H9 (cell line): ENCODE data around the gene SMARCD3. TPM values are rescaled to one million over a fixed set of nuclear protein-coding genes. Genes with fewer than 3 reads are reported as not detected.

Experiments used
- DNase-seq: peaks from one replicate; pipeline ENCODE4 v3.0.0-alpha.2; 2017
- H2AFZ ChIP-seq: one replicate; pipeline ENCODE4 v1.6.1; 2013; ENCODE audit warnings: mild to moderate bottlenecking, low read length, control low read depth, moderate library complexity
- H2AK5ac ChIP-seq: 2 replicates; pipeline ENCODE4 v1.6.1; 2013; ENCODE audit warnings: low read length, control low read depth, mixed read lengths; ENCODE audit not compliant: insufficient read length
- H2BK120ac ChIP-seq: one replicate; pipeline ENCODE4 v1.6.1; 2013; ENCODE audit warnings: low read depth, mild to moderate bottlenecking, low read length, control low read depth, inconsistent platforms; ENCODE audit not compliant: poor library complexity, severe bottlenecking
- H2BK12ac ChIP-seq: 2 replicates; pipeline ENCODE4 v1.6.1; 2013; ENCODE audit warnings: low read length, control low read depth, mixed read lengths, low read depth; ENCODE audit not compliant: insufficient read length
- H2BK15ac ChIP-seq: 2 replicates; pipeline ENCODE4 v1.6.1; 2013; ENCODE audit warnings: low read depth, low read length, control low read depth
- H2BK20ac ChIP-seq: one replicate; pipeline ENCODE4 v1.6.1; 2013; ENCODE audit warnings: low read depth, mild to moderate bottlenecking, low read length, control low read depth, inconsistent platforms; ENCODE audit not compliant: poor library complexity, severe bottlenecking
- H2BK5ac ChIP-seq: 2 replicates; pipeline ENCODE4 v1.6.1; 2013; ENCODE audit warnings: low read length, control low read depth, mixed read lengths; ENCODE audit not compliant: insufficient read length
- H3K14ac ChIP-seq: 2 replicates; pipeline ENCODE4 v1.6.1; 2013; ENCODE audit warnings: low read length, control low read depth; ENCODE audit not compliant: insufficient read depth
- H3K18ac ChIP-seq: 2 replicates; pipeline ENCODE4 v1.6.1; 2013; ENCODE audit warnings: low read depth, mild to moderate bottlenecking, mixed read lengths, low read length, control low read depth; ENCODE audit not compliant: insufficient read length
- H3K23ac ChIP-seq: 2 replicates; pipeline ENCODE4 v1.6.1; 2013; ENCODE audit warnings: low read length, control low read depth, mixed read lengths, low read depth; ENCODE audit not compliant: insufficient read length
- H3K23me2 ChIP-seq: 2 replicates; pipeline ENCODE4 v1.6.1; 2013; ENCODE audit warnings: low read depth, mild to moderate bottlenecking, mixed read lengths, low read length, control low read depth; ENCODE audit not compliant: insufficient read length, poor library complexity, severe bottlenecking
- H3K27ac ChIP-seq: 2 replicates; pipeline ENCODE4 v1.5.1; 2013; ENCODE audit warnings: low read length, control low read depth, mixed read lengths, low read depth; ENCODE audit not compliant: insufficient read length
- H3K27me3 ChIP-seq: 2 replicates; pipeline ENCODE4 v1.6.1; 2013; ENCODE audit warnings: low read length, control low read depth, inconsistent platforms; ENCODE audit not compliant: insufficient read depth
- H3K4ac ChIP-seq: 2 replicates; pipeline ENCODE4 v1.6.1; 2013; ENCODE audit warnings: low read depth, mild to moderate bottlenecking, control low read depth, inconsistent platforms, low read length, moderate library complexity
- H3K4me1 ChIP-seq: 2 replicates; pipeline ENCODE4 v1.6.1; 2013; ENCODE audit warnings: low read length, control low read depth, inconsistent platforms; ENCODE audit not compliant: insufficient read depth
- H3K4me2 ChIP-seq: 2 replicates; pipeline ENCODE4 v1.6.1; 2013; ENCODE audit warnings: low read length, control low read depth, mixed read lengths; ENCODE audit not compliant: insufficient read length, insufficient read depth
- H3K56ac ChIP-seq: 2 replicates; pipeline ENCODE4 v1.6.1; 2013; ENCODE audit warnings: low read depth, mild to moderate bottlenecking, mixed read lengths, low read length, control low read depth; ENCODE audit not compliant: insufficient read length
- H3K79me1 ChIP-seq: 2 replicates; pipeline ENCODE4 v1.6.1; 2013; ENCODE audit warnings: low read depth, mild to moderate bottlenecking, moderate library complexity, low read length, control low read depth, inconsistent platforms; ENCODE audit not compliant: insufficient read depth, poor library complexity, severe bottlenecking
- H3K79me2 ChIP-seq: 2 replicates; pipeline ENCODE4 v1.6.1; 2013; ENCODE audit warnings: low read length, control low read depth, inconsistent platforms; ENCODE audit not compliant: insufficient read depth
- H3K9ac ChIP-seq: 2 replicates; pipeline ENCODE4 v1.6.1; 2013; ENCODE audit warnings: low read length, control low read depth, mixed read lengths; ENCODE audit not compliant: insufficient read length; ENCODE audit errors: extremely low read depth
- H3K9me3 ChIP-seq: one replicate; pipeline ENCODE4 v1.6.1; 2013; ENCODE audit warnings: low read depth, low read length, inconsistent platforms; ENCODE audit not compliant: control insufficient read depth
- H3T11ph ChIP-seq: one replicate; pipeline ENCODE4 v1.6.1; 2013; ENCODE audit warnings: mild to moderate bottlenecking, low read length, control low read depth, inconsistent platforms
- H4K20me1 ChIP-seq: one replicate; pipeline ENCODE4 v1.6.1; 2013; ENCODE audit not compliant: control insufficient read depth, insufficient read length, insufficient read depth
- H4K5ac ChIP-seq: 2 replicates; pipeline ENCODE4 v1.6.1; 2013; ENCODE audit warnings: low read depth, mild to moderate bottlenecking, mixed read lengths, low read length, control low read depth; ENCODE audit not compliant: insufficient read length
- H4K8ac ChIP-seq: replicated peaks from 2 replicates; pipeline ENCODE4 v1.6.1; 2013; ENCODE audit warnings: low read length, control low read depth, mixed read lengths, low read depth; ENCODE audit not compliant: insufficient read length
- H4K91ac ChIP-seq: 2 replicates; pipeline ENCODE4 v1.6.1; 2013; ENCODE audit warnings: low read depth, mild to moderate bottlenecking, moderate library complexity, mixed read lengths, low read length, control low read depth; ENCODE audit not compliant: insufficient read length
- H3K27ac Mint-ChIP-seq, 3 experiments: 2 replicates in 2 of 3; 3 replicates in 1 of 3; pipeline ENCODE4 v1.8.0; 2020 to 2021; ENCODE audit warnings: mixed read lengths in 3 of 3, mild to moderate bottlenecking in 1 of 3, moderate library complexity in 1 of 3
- H3K27me3 Mint-ChIP-seq: 2 replicates; pipeline ENCODE4 v1.8.0; 2021; ENCODE audit warnings: low read depth, mild to moderate bottlenecking, moderate library complexity, mixed read lengths
- H3K36me3 Mint-ChIP-seq, 3 experiments: 2 replicates in 2 of 3; 3 replicates in 1 of 3; pipeline ENCODE4 v1.8.0; 2020 to 2021; ENCODE audit warnings: low read depth in 3 of 3, mixed read lengths in 3 of 3; ENCODE audit not compliant: insufficient read depth in 1 of 3
- H3K4me1 Mint-ChIP-seq, 2 experiments: 2 replicates each; pipeline ENCODE4 v1.8.0; 2020; ENCODE audit warnings: mixed read lengths in 2 of 2
- H3K4me3 Mint-ChIP-seq, 2 experiments: 2 replicates in 1 of 2; 3 replicates in 1 of 2; pipeline ENCODE4 v1.8.0; 2020 to 2021; ENCODE audit warnings: mild to moderate bottlenecking in 2 of 2, mixed read lengths in 2 of 2, moderate library complexity in 1 of 2
- H3K9me3 Mint-ChIP-seq, 2 experiments: 2 replicates in 1 of 2; 3 replicates in 1 of 2; pipeline ENCODE4 v1.8.0; 2020; ENCODE audit warnings: mild to moderate bottlenecking in 2 of 2, mixed read lengths in 2 of 2, moderate library complexity in 1 of 2
- WGBS: extraction: QIAGEN DNeasy Blood & Tissue Kit; methylation state at CpG from one replicate; pipeline ENCODE4 v1.1.7; 2013; ENCODE audit warnings: missing lambda C conversion rate, low lambda C conversion rate, mixed read lengths; ENCODE audit not compliant: insufficient read length; ENCODE audit errors: extremely low coverage; 5-methylcytosine and 5-hydroxymethylcytosine counted together
- total RNA-seq: library from RNA; stranded (reverse); gene quantifications from 2 replicates; pipeline ENCODE4 v1.2.1, GENCODE V29; 2021
- TF ChIP-seq, protein P1 (sequence below): fragments of 200-600 bp; sonication (generic); conservative IDR thresholded peaks from 3 replicates; pipeline ENCODE4 v1.8.0; 2021; ENCODE audit warnings: antibody characterized with exemption, mild to moderate bottlenecking

Gene SMARCD3
- total RNA-seq, 1 experiment from 2014 or later: 5.0 TPM

DNA sequence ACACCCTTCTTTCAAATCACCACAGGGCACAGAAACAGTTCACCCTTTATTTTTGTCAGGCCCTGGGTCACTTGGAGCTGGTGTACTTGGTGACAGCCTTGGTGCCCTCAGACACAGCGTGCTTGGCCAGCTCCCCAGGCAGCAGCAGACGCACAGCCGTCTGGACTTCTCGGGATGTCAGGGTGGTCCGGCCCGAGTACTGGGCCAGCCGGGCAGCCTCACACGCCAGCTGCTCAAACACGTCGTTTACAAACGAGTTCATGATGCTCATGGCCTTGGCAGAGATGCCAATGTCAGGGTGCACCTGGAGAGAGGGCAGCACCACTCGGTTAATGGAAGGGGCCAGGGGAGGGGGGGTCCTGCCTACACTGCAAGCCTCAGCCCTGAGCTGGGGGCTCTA is 40.7 kb downstream of the SMARCD3 start:
- H3K27ac ChIP-seq: no peak overlapping the region
- no peak overlapping the region for H3T11ph ChIP-seq
- no peaks in the 10 kb centered on the region for H3K9me3 Mint-ChIP-seq
- no peak for DNase-seq
- WGBS: no CpG with 5 or more reads among the region's 12 CpGs
- H3K27me3 ChIP-seq: no peaks in the 10 kb centered on the region
- H3K4ac ChIP-seq: no peak overlapping the region
- H2BK20ac ChIP-seq: no peak overlapping the region
- H3K23ac ChIP-seq: no peak overlapping the region
- no peak overlapping the region for H3K27ac Mint-ChIP-seq
- no peaks in the 10 kb centered on the region for H3K79me2 ChIP-seq
- no peak overlapping the region for H3K9ac ChIP-seq
- H3K9me3 ChIP-seq: no peaks in the 10 kb centered on the region
- no peak overlapping the region for H2BK15ac ChIP-seq
- H3K18ac ChIP-seq: no peak overlapping the region
- no peaks in the 10 kb centered on the region for H3K79me1 ChIP-seq
- H2AK5ac ChIP-seq: no peak overlapping the region
- no peak overlapping the region for H3K4me2 ChIP-seq
- H4K5ac ChIP-seq: no peak overlapping the region
- H3K56ac ChIP-seq: no peak overlapping the region
- H3K14ac ChIP-seq: no peak overlapping the region
- no peak overlapping the region for H2BK12ac ChIP-seq
- H3K4me3 Mint-ChIP-seq: no peak overlapping the region
- H3K4me1 ChIP-seq: peaks cover 5% of the 10 kb centered on the region; the same call in 1 of the 2 replicates
- no peak overlapping the region for H2BK5ac ChIP-seq
- TF ChIP-seq, protein P1, sequence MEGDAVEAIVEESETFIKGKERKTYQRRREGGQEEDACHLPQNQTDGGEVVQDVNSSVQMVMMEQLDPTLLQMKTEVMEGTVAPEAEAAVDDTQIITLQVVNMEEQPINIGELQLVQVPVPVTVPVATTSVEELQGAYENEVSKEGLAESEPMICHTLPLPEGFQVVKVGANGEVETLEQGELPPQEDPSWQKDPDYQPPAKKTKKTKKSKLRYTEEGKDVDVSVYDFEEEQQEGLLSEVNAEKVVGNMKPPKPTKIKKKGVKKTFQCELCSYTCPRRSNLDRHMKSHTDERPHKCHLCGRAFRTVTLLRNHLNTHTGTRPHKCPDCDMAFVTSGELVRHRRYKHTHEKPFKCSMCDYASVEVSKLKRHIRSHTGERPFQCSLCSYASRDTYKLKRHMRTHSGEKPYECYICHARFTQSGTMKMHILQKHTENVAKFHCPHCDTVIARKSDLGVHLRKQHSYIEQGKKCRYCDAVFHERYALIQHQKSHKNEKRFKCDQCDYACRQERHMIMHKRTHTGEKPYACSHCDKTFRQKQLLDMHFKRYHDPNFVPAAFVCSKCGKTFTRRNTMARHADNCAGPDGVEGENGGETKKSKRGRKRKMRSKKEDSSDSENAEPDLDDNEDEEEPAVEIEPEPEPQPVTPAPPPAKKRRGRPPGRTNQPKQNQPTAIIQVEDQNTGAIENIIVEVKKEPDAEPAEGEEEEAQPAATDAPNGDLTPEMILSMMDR: no peak
- H3K4me1 Mint-ChIP-seq: peaks cover 13 to 16% of the 10 kb centered on the region in 2 experiments
- no peak overlapping the region for H4K91ac ChIP-seq
- no peak overlapping the region for H2AFZ ChIP-seq
- no peak overlapping the region for H4K8ac ChIP-seq
- no peaks in the 10 kb centered on the region for H3K23me2 ChIP-seq
- H4K20me1 ChIP-seq: peaks cover 3% of the 10 kb centered on the region
- no peak overlapping the region for H2BK120ac ChIP-seq
- H3K27me3 Mint-ChIP-seq: peaks cover 39% of the 10 kb centered on the region
- H3K36me3 Mint-ChIP-seq: peaks cover 0 to 14% (median under 1%) of the 10 kb centered on the region in 3 experiments; a peak in 3 of 7 replicates
